ENCODE results near the gene TAS2R1. TPM values are rescaled to one million over a fixed set of nuclear protein-coding genes. Genes with fewer than 3 reads are reported as not detected.

Gene TAS2R1, protein sequence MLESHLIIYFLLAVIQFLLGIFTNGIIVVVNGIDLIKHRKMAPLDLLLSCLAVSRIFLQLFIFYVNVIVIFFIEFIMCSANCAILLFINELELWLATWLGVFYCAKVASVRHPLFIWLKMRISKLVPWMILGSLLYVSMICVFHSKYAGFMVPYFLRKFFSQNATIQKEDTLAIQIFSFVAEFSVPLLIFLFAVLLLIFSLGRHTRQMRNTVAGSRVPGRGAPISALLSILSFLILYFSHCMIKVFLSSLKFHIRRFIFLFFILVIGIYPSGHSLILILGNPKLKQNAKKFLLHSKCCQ
- total RNA-seq (2021), result not detected in 3 replicates
- Bru-seq, nascent RNA, result percentile 16 among the genes with signal in this experiment
- long read RNA-seq, experiment 1, result 0 reads
- long read RNA-seq, experiment 2, result 0 reads
- long read RNA-seq, experiment 3, result 0 reads

DNA sequence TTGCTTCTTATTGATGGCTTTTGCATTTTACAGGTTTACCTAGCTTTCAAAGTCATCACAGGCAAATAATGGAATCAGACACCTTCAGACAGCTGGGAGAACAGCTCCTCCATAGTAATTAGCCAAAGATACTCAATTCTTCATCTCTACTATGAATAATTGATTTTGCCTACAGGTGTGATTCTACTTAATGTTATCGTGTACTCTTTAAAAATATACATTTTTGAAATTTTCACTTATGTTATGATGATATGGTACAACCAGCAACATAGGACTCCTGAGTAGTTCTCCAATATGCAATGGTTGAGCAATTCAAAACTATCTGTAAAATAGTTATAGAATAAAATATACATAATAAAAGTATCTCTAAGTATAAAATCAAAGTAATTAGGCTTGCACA, at the start of gene TAS2R1:
Gene TAS2R1, minus strand, starts transcription at position 101 of the 400 bp plus-strand sequence. CDS start 319 bp downstream, outside the sequence.
- ChIA-PET CTCF (interaction anchor here (0.5 kb wide), 1 partner anchor 271 kb away, joined by 4 read pairs; no protein-coding TSS in a partner anchor), POLR2A (no interaction called here)
- H3K4me3 Mint-ChIP-seq, result no peak within 1 kb of the TSS
- no peak for TF ChIP-seq CREM (CRISPR knock-in tag; IDR thresholded peaks at IDR 0.05)
- no peak for TF ChIP-seq ZNF671 (CRISPR knock-in tag; IDR thresholded peaks at IDR 0.05)
- TF ChIP-seq, protein P1, sequence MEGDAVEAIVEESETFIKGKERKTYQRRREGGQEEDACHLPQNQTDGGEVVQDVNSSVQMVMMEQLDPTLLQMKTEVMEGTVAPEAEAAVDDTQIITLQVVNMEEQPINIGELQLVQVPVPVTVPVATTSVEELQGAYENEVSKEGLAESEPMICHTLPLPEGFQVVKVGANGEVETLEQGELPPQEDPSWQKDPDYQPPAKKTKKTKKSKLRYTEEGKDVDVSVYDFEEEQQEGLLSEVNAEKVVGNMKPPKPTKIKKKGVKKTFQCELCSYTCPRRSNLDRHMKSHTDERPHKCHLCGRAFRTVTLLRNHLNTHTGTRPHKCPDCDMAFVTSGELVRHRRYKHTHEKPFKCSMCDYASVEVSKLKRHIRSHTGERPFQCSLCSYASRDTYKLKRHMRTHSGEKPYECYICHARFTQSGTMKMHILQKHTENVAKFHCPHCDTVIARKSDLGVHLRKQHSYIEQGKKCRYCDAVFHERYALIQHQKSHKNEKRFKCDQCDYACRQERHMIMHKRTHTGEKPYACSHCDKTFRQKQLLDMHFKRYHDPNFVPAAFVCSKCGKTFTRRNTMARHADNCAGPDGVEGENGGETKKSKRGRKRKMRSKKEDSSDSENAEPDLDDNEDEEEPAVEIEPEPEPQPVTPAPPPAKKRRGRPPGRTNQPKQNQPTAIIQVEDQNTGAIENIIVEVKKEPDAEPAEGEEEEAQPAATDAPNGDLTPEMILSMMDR (IDR thresholded peaks at IDR 0.05), result no peak
- no peak for DNase-seq (ENCODE audit: low spot score)
- H3K27me3 Mint-ChIP-seq (ENCODE audit: low read depth), result no peaks in the 10 kb centered on the region; the same call in 1 of the 2 replicates
- 0 out of 2 replicates have a peak, but pooled peaks cover 6% of the 10 kb centered on the region for H3K36me3 Mint-ChIP-seq
- ATAC-seq, result no peak
- no peak within 1 kb of the TSS for H3K27ac Mint-ChIP-seq
- H3K4me1 Mint-ChIP-seq, result no peaks in the 10 kb centered on the region
- peaks cover 25% of the 10 kb centered on the region for H3K9me3 Mint-ChIP-seq

DNA sequence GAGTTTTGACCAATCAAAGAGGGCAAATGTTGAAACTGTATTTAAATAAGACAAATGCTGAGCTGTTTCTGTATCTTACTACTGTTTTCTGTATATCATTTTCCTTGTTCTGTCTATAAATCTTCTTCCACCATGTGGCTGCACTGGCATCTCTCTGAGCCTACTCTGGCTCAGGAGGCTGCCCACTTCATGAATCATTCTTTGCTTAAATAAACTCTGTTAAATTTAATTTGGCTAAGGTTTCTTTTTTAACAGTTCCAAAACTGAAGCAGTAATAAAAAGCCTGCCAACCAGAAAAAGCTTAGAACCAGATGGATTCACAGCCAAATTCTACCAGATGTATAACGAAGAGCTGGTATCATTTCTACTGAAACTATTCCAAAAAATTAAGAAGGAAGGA, 40.2 kb upstream of the TAS2R1 start:
- no peak for TF ChIP-seq NFE2L1 (CRISPR knock-in tag; IDR thresholded peaks at IDR 0.05)
- TF ChIP-seq TEAD1 (CRISPR knock-in tag; IDR thresholded peaks at IDR 0.05), result no peak
- no peak for TF ChIP-seq ZNF416 (CRISPR knock-in tag; IDR thresholded peaks at IDR 0.05)
- TF ChIP-seq ESRRA (CRISPR knock-in tag; IDR thresholded peaks at IDR 0.05; ENCODE audit: borderline replicate concordance), result no peak
- TF ChIP-seq NR3C1 (CRISPR knock-in tag; conservative IDR thresholded peaks at IDR 0.05; ENCODE audit: low read depth), result no peak
- TF ChIP-seq, protein P2, sequence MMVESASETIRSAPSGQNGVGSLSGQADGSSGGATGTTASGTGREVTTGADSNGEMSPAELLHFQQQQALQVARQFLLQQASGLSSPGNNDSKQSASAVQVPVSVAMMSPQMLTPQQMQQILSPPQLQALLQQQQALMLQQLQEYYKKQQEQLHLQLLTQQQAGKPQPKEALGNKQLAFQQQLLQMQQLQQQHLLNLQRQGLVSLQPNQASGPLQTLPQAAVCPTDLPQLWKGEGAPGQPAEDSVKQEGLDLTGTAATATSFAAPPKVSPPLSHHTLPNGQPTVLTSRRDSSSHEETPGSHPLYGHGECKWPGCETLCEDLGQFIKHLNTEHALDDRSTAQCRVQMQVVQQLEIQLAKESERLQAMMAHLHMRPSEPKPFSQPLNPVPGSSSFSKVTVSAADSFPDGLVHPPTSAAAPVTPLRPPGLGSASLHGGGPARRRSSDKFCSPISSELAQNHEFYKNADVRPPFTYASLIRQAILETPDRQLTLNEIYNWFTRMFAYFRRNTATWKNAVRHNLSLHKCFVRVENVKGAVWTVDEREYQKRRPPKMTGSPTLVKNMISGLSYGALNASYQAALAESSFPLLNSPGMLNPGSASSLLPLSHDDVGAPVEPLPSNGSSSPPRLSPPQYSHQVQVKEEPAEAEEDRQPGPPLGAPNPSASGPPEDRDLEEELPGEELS (CRISPR knock-in tag; IDR thresholded peaks at IDR 0.05), result no peak
- no peak for TF ChIP-seq JUN (CRISPR knock-in tag; IDR thresholded peaks at IDR 0.05)
- TF ChIP-seq GTF2I (CRISPR knock-in tag; conservative IDR thresholded peaks at IDR 0.05), result no peak
- TF ChIP-seq GRHL2 (CRISPR knock-in tag; IDR thresholded peaks at IDR 0.05; ENCODE audit: insufficient replicate concordance, severe bottlenecking), result no peak
- no peak for TF ChIP-seq PRRX2 (CRISPR knock-in tag; IDR thresholded peaks at IDR 0.05)
- Mint-ChIP-seq H3K36me3 (no peaks in the 10 kb centered on the region), H3K27ac (no peak overlapping the region), H3K27me3 (ENCODE audit: low read depth) (peaks cover 3% of the 10 kb centered on the region; the same call in 1 of the 2 replicates), H3K4me3 (no peak overlapping the region), H3K9me3 (peaks cover 23% of the 10 kb centered on the region; the same call in 1 of the 2 replicates), H3K4me1 (peaks cover 17% of the 10 kb centered on the region)
- ChIA-PET CTCF (no interaction called here), POLR2A (no interaction called here)
- no peak for ATAC-seq
- DNase-seq (ENCODE audit: low spot score), result no peak

DNA sequence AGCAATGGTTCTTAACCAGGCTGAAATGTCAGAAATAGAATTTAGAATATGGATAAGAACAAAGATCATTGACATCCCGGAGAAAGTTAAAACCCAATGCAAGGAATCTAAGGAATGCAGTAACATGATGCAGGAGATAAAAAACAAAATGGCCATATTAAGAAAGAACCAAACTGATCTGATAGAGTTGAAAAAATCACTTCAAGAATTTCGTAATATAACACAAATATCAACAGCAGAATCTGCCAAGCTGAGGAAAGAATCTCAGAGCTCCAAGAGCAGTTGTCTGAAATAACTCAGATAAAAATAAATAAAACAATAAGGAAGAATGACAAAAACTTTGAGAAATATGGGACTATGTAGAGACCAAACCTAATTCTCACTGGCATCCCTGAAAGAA, 37.8 kb upstream of the TAS2R1 start:
- peaks cover 3% of the 10 kb centered on the region for H3K27me3 Mint-ChIP-seq (ENCODE audit: low read depth)
- ATAC-seq (no peak), DNase-seq (ENCODE audit: low spot score) (no peak)
- TF ChIP-seq, protein P2 (CRISPR knock-in tag; IDR thresholded peaks at IDR 0.05), result no peak
- TF ChIP-seq, protein P3, sequence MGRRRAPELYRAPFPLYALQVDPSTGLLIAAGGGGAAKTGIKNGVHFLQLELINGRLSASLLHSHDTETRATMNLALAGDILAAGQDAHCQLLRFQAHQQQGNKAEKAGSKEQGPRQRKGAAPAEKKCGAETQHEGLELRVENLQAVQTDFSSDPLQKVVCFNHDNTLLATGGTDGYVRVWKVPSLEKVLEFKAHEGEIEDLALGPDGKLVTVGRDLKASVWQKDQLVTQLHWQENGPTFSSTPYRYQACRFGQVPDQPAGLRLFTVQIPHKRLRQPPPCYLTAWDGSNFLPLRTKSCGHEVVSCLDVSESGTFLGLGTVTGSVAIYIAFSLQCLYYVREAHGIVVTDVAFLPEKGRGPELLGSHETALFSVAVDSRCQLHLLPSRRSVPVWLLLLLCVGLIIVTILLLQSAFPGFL (CRISPR knock-in tag; IDR thresholded peaks at IDR 0.05; ENCODE audit: borderline replicate concordance), result no peak
- no peak for TF ChIP-seq ESRRA (CRISPR knock-in tag; IDR thresholded peaks at IDR 0.05; ENCODE audit: borderline replicate concordance)
- TF ChIP-seq GTF2I (CRISPR knock-in tag; conservative IDR thresholded peaks at IDR 0.05), result no peak
- TF ChIP-seq, protein P4, sequence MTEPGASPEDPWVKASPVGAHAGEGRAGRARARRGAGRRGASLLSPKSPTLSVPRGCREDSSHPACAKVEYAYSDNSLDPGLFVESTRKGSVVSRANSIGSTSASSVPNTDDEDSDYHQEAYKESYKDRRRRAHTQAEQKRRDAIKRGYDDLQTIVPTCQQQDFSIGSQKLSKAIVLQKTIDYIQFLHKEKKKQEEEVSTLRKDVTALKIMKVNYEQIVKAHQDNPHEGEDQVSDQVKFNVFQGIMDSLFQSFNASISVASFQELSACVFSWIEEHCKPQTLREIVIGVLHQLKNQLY (CRISPR knock-in tag; IDR thresholded peaks at IDR 0.05), result no peak
- TF ChIP-seq MYBL2 (CRISPR knock-in tag; IDR thresholded peaks at IDR 0.05), result no peak
- TF ChIP-seq SMAD3 (CRISPR knock-in tag; IDR thresholded peaks at IDR 0.05; ENCODE audit: borderline replicate concordance), result no peak
- H3K9me3 Mint-ChIP-seq, result peaks cover 23% of the 10 kb centered on the region; the same call in 1 of the 2 replicates
- peaks cover 17% of the 10 kb centered on the region for H3K4me1 Mint-ChIP-seq
- H3K36me3 Mint-ChIP-seq, result no peaks in the 10 kb centered on the region
- ChIA-PET CTCF (interaction anchor here (1.2 kb wide), 1 partner anchor 124 kb away, joined by 3 read pairs; no protein-coding TSS in a partner anchor), POLR2A (no interaction called here)
- no peak overlapping the region for H3K27ac Mint-ChIP-seq
- H3K4me3 Mint-ChIP-seq, result no peak overlapping the region
